ENCODE results near the gene ABCD4. TPM values are rescaled to one million over a fixed set of nuclear protein-coding genes. Genes with fewer than 3 reads are reported as not detected.
A peak's percentile ranks its signal among the peaks of the same experiment; 100 is the strongest.
"Not testable (repeated sequence)": the region's sequence is repeated elsewhere in the genome, so short reads cannot be mapped to it uniquely, and the experiment has no call there.

The ABCD4 gene
- polyA plus RNA-seq, 4 donors, result 31.1 to 138 (median 51.7) TPM

DNA sequence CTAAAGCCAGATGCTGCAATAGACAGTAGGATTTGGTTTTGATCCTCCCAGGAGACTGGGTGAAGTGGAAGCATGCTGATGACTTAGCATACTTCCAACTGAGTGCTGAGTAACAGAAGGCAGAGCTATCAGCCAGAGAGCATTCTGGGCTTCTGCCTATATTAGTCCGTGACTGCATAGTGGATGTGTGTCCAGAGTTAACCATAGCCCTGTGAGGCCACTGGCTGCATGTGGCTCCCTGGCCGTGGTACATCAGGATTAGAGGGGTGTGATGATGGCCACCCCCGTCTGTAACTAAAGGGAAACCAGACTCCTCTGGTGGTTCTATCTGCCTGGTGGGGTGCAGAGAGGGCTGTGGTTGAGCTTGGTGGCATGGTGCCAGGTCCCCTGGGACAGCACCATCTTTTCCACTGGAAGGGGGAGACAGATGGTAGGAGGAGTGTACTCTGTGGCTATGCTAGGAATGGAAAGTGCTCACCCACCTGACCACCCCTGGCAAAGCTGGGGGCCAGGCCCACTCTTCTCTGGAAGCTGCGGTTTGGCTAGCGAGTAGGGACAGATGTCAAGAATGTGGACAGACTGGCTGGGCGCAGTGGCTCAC, 27.4 kb downstream of the ABCD4 start:
- DNase-seq (no peak), FAIRE-seq (no peak)
- no peaks in the 10 kb centered on the region for H3K27me3 ChIP-seq (ENCODE audit: control insufficient read depth in 3 of 3, insufficient read depth in 3 of 3, low read length in 3 of 3)
- H3K36me3 ChIP-seq (ENCODE audit: control insufficient read depth in 3 of 3, insufficient read depth in 2 of 3, low read depth in 1 of 3, low read length in 3 of 3), result no peaks in the 10 kb centered on the region
- H3K4me3 ChIP-seq (ENCODE audit: low read depth in 1 of 3, low read length in 3 of 3), result no peak overlapping the region
- WGBS, 3 donors, result 61 to 81% (median 63%) methylated on average over 6 of the region's 6 CpGs
- H3K27ac ChIP-seq (ENCODE audit: low read depth in 1 of 3, low read length in 2 of 3), result no peak overlapping the region
- H3K9me3 ChIP-seq (ENCODE audit: control insufficient read depth in 2 of 2, insufficient read depth in 1 of 2, low read depth in 1 of 2, low read length in 1 of 2), result peaks cover 0 to 23% of the 10 kb centered on the region in 2 donors
- H3K4me1 ChIP-seq (ENCODE audit: control insufficient read depth in 3 of 3, insufficient read depth in 2 of 3, low read depth in 1 of 3, low read length in 2 of 3), result no peaks in the 10 kb centered on the region

DNA sequence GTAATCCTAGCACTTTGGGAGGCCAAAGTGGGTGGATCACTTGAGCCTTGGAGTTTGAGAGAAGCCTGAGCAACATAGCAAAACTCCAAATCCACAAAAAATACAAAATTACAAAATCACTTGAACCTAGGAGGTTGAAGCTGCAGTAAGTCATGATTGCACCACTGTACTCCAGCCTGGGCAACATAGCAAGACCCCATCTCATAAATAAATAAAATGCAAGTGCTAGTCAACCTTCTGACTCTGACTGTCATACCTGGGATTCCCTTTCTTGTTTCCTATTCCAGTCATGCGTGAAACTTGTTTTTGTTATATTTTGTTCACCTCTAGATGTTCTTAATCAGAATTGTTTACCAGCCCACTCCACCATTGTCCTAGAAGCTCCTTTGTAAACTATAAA, 31.4 kb downstream of the ABCD4 start:
- no peak overlapping the region for H3K4me3 ChIP-seq (ENCODE audit: low read depth in 1 of 3, low read length in 3 of 3)
- H3K27me3 ChIP-seq (ENCODE audit: control insufficient read depth in 3 of 3, insufficient read depth in 3 of 3, low read length in 3 of 3), result peaks cover 0 to 2% (median 0%) of the 10 kb centered on the region in 3 donors
- H3K27ac ChIP-seq (ENCODE audit: low read depth in 1 of 3, low read length in 2 of 3), result no peak overlapping the region
- no peaks in the 10 kb centered on the region for H3K4me1 ChIP-seq (ENCODE audit: control insufficient read depth in 3 of 3, insufficient read depth in 2 of 3, low read depth in 1 of 3, low read length in 2 of 3)
- 45 to 93% (median 90%) methylated on average over 1 of the region's 1 CpG for WGBS, 3 donors
- DNase-seq (no peak), FAIRE-seq (no peak)
- H3K36me3 ChIP-seq (ENCODE audit: control insufficient read depth in 3 of 3, insufficient read depth in 2 of 3, low read depth in 1 of 3, low read length in 3 of 3), result no peaks in the 10 kb centered on the region
- H3K9me3 ChIP-seq (ENCODE audit: control insufficient read depth in 2 of 2, insufficient read depth in 1 of 2, low read depth in 1 of 2, low read length in 1 of 2), result no peaks in the 10 kb centered on the region

DNA sequence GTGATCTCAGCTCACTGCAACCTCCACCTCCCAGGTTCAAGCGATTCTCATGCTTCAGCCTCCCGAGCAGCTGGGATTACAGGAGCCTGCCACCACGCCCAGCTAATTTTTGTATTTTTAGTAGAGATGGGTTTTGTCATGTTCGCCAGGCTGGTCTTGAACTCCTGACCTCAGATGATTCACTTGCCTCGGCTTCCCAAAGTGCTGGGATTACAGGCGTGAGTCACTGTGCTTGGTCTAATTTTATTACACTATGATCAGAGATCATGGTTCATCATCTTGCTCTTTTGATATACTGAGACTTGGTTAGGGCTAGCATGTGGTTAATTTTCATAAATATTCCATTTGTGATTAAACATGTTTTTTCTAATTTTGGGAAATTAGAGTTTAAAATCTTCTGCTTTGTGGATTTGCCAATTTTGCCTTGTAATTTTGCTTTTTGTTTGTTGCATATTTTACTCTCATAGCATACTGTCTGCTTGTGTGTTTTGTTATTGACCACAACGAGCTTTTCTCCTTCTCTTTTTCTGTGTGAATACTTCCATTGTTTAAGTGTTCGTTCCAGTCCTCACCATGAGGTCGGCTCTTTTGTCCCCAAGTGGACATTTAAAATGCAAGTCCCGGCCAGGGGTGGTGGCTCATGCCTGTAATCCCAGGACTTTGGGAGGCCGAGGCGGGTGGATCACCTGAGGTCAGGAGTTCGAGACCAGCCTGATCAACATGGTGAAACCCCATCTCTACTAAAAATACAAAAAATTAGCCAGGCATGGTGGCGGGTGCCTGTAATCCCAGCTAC, 32.2 kb downstream of the ABCD4 start:
- H3K36me3 ChIP-seq (ENCODE audit: control insufficient read depth in 3 of 3, insufficient read depth in 2 of 3, low read depth in 1 of 3, low read length in 3 of 3); H3K4me3 ChIP-seq (ENCODE audit: low read depth in 1 of 3, low read length in 3 of 3); FAIRE-seq; H3K27ac ChIP-seq (ENCODE audit: low read depth in 1 of 3, low read length in 2 of 3); H3K27me3 ChIP-seq (ENCODE audit: control insufficient read depth in 3 of 3, insufficient read depth in 3 of 3, low read length in 3 of 3); H3K4me1 ChIP-seq (ENCODE audit: control insufficient read depth in 3 of 3, insufficient read depth in 2 of 3, low read depth in 1 of 3, low read length in 2 of 3); H3K9me3 ChIP-seq (ENCODE audit: control insufficient read depth in 2 of 2, insufficient read depth in 1 of 2, low read depth in 1 of 2, low read length in 1 of 2): not testable (repeated sequence)
- WGBS, 3 donors, result 44 to 67% (median 46%) methylated on average over 14 of the region's 14 CpGs
- DNase-seq, result peak in 1 of 2 donors; percentile 34

DNA sequence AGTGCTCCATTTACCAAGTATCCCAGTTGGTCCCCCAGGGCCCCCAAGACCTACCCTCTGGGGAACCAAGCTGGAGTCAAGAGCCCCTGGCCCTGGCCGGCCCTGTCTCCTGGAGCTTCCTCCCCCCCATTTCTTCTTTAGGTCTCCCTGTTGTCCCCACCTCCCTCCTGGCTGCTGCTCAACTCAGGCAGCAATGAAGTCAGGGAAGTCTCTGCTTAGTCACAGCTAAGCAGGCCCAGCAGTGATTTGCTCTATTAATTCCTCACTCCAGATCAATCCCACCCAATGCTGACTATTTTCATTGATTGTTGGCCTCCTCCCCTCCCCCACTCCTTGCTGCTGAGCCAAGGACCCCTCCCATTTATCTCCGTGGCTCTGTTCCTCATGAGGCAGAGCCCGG, 35.1 kb downstream of the ABCD4 start:
- WGBS, 3 donors, result 61 to 70% (median 67%) methylated on average over 3 of the region's 3 CpGs
- Histone ChIP-seq H3K36me3 (ENCODE audit: control insufficient read depth in 3 of 3, insufficient read depth in 2 of 3, low read depth in 1 of 3, low read length in 3 of 3) (no peaks in the 10 kb centered on the region), H3K27me3 (ENCODE audit: control insufficient read depth in 3 of 3, insufficient read depth in 3 of 3, low read length in 3 of 3) (peaks cover 0 to 5% (median 2%) of the 10 kb centered on the region in 3 donors), H3K27ac (ENCODE audit: low read depth in 1 of 3, low read length in 2 of 3) (no peak overlapping the region), H3K9me3 (ENCODE audit: control insufficient read depth in 2 of 2, insufficient read depth in 1 of 2, low read depth in 1 of 2, low read length in 1 of 2) (no peaks in the 10 kb centered on the region), H3K4me1 (ENCODE audit: control insufficient read depth in 3 of 3, insufficient read depth in 2 of 3, low read depth in 1 of 3, low read length in 2 of 3) (no peaks in the 10 kb centered on the region), H3K4me3 (ENCODE audit: low read depth in 1 of 3, low read length in 3 of 3) (no peak overlapping the region)
- no peak for FAIRE-seq
- DNase-seq, result no peak

DNA sequence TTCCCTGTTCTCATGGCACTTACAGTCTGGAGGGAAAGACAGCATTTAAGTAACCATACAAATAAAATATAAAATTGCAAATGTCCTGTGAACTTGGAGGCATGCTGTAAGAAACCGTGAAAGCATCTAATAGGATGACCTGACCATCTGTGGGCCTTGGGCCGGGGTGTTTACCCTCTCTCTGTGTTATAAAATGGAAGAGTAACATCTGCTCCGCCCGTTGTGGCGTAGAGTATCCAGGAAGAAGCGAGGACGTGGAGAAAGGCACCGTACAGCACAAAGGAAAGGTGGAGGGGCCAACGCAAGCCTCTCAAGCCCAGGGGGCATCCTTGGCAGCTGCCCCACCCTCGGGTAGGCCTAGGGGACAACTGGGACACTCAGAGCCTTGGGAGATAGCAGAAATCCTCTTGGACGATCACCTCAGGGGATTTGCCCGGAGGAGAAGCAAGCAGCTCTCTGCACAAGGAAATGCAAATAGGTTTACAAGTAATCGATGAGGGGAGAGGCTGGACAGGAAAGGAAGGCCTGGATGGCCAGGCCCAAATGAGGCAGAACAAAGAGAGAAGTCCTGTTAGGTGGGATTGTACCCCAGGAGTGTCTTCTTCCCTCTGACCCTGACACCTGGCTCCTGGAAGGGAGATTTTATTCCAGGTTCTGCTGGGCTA, 37.3 kb downstream of the ABCD4 start:
- Histone ChIP-seq H3K9me3 (ENCODE audit: control insufficient read depth in 2 of 2, insufficient read depth in 1 of 2, low read depth in 1 of 2, low read length in 1 of 2) (no peaks in the 10 kb centered on the region), H3K27me3 (ENCODE audit: control insufficient read depth in 3 of 3, insufficient read depth in 3 of 3, low read length in 3 of 3) (peaks cover 0 to 5% (median 2%) of the 10 kb centered on the region in 3 donors), H3K4me3 (ENCODE audit: low read depth in 1 of 3, low read length in 3 of 3) (no peak overlapping the region), H3K36me3 (ENCODE audit: control insufficient read depth in 3 of 3, insufficient read depth in 2 of 3, low read depth in 1 of 3, low read length in 3 of 3) (no peaks in the 10 kb centered on the region), H3K4me1 (ENCODE audit: control insufficient read depth in 3 of 3, insufficient read depth in 2 of 3, low read depth in 1 of 3, low read length in 2 of 3) (no peaks in the 10 kb centered on the region), H3K27ac (ENCODE audit: low read depth in 1 of 3, low read length in 2 of 3) (no peak overlapping the region)
- 49 to 65% (median 58%) methylated on average over 13 of the region's 13 CpGs for WGBS, 3 donors
- FAIRE-seq (no peak), DNase-seq (peak in 1 of 2 donors; percentile 16)

DNA sequence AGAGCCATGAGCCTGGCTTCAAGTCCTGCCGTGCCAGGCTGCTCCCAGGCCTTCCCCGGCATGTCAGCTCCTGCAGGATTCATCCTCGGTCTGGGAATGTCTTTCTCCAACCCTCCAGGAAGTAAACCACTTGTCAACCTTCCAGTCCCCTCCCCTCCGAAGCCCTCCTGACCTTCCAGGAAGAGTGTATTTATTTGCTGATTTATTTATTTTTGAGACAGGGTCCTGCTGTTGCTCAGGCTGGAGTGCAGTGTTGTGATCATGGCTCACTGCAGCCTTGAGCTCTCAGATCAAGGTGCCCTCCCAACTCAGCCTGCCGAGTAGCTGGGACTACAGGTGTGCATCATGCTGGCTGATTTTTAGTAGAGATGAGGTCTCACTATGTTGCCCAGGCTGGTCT, 38.8 kb downstream of the ABCD4 start:
- H3K4me1 ChIP-seq (ENCODE audit: control insufficient read depth in 3 of 3, insufficient read depth in 2 of 3, low read depth in 1 of 3, low read length in 2 of 3), result no peaks in the 10 kb centered on the region
- H3K9me3 ChIP-seq (ENCODE audit: control insufficient read depth in 2 of 2, insufficient read depth in 1 of 2, low read depth in 1 of 2, low read length in 1 of 2), result no peaks in the 10 kb centered on the region
- FAIRE-seq (no peak), DNase-seq (no peak)
- H3K27me3 ChIP-seq (ENCODE audit: control insufficient read depth in 3 of 3, insufficient read depth in 3 of 3, low read length in 3 of 3), result peaks cover 0 to 8% (median 5%) of the 10 kb centered on the region in 3 donors
- no peak overlapping the region for H3K4me3 ChIP-seq (ENCODE audit: low read depth in 1 of 3, low read length in 3 of 3)
- no peaks in the 10 kb centered on the region for H3K36me3 ChIP-seq (ENCODE audit: control insufficient read depth in 3 of 3, insufficient read depth in 2 of 3, low read depth in 1 of 3, low read length in 3 of 3)
- H3K27ac ChIP-seq (ENCODE audit: low read depth in 1 of 3, low read length in 2 of 3), result no peak overlapping the region
- WGBS, 3 donors, result 56 to 79% (median 68%) methylated on average over 5 of the region's 5 CpGs

DNA sequence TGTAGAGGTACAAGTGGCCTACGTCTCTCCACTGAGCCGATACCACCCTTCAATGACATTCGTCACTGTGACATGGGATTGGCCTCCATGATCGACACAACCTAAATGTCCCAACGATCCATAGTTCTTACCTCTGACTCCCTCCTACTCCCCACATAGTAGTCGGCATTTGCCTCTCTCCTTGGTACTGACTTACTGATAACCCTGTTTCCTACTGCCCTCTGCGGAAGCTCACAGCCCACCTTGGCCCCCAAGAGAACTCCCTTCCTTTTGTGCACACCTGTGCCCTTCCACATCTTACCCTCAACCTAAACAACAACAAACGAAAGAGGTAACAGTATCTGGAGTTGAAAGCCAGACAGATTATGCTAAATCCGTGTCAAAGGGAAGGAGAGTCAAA, 39.6 kb downstream of the ABCD4 start:
- no peak for FAIRE-seq
- WGBS, 3 donors, result 81 to 88% (median 85%) methylated on average over 9 of the region's 9 CpGs

DNA sequence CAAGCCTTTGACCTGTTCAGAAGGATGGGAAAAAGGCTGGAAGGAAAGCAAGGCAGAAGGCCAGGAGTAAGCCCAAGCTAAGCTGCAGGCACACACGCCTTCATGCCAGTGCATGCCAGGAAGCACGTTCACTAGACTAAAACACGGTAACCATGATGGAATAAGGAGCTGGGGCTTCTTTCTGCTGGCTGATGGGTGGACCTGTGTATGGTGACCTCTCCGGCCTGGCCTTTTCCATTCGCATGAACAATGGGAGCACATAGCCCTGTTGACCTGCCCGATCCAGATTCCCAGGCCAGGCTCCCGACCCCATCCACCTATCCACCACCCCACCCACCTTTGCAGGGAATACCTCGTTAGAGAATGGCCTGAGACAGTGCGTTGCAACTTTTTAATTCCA, 40.7 kb downstream of the ABCD4 start:
- 90 to 92% (median 90%) methylated on average over 9 of the region's 9 CpGs for WGBS, 3 donors
- no peaks in the 10 kb centered on the region for H3K9me3 ChIP-seq (ENCODE audit: control insufficient read depth in 2 of 2, insufficient read depth in 1 of 2, low read depth in 1 of 2, low read length in 1 of 2)
- H3K36me3 ChIP-seq (ENCODE audit: control insufficient read depth in 3 of 3, insufficient read depth in 2 of 3, low read depth in 1 of 3, low read length in 3 of 3), result no peaks in the 10 kb centered on the region
- FAIRE-seq (no peak), DNase-seq (no peak)
- no peak overlapping the region for H3K4me3 ChIP-seq (ENCODE audit: low read depth in 1 of 3, low read length in 3 of 3)
- peaks cover 0 to 12% (median 0%) of the 10 kb centered on the region in 3 donors for H3K4me1 ChIP-seq (ENCODE audit: control insufficient read depth in 3 of 3, insufficient read depth in 2 of 3, low read depth in 1 of 3, low read length in 2 of 3)
- H3K27ac ChIP-seq (ENCODE audit: low read depth in 1 of 3, low read length in 2 of 3), result no peak overlapping the region
- peaks cover 0 to 20% (median 9%) of the 10 kb centered on the region in 3 donors for H3K27me3 ChIP-seq (ENCODE audit: control insufficient read depth in 3 of 3, insufficient read depth in 3 of 3, low read length in 3 of 3)

More for the DNA sequence above, 39.6 kb downstream of the ABCD4 start:
- peaks cover 0 to 14% (median 9%) of the 10 kb centered on the region in 3 donors for H3K27me3 ChIP-seq (ENCODE audit: control insufficient read depth in 3 of 3, insufficient read depth in 3 of 3, low read length in 3 of 3)
- DNase-seq, result no peak
- H3K27ac ChIP-seq (ENCODE audit: low read depth in 1 of 3, low read length in 2 of 3), result no peak overlapping the region
- no peaks in the 10 kb centered on the region for H3K9me3 ChIP-seq (ENCODE audit: control insufficient read depth in 2 of 2, insufficient read depth in 1 of 2, low read depth in 1 of 2, low read length in 1 of 2)
- no peak overlapping the region for H3K4me3 ChIP-seq (ENCODE audit: low read depth in 1 of 3, low read length in 3 of 3)
- no peaks in the 10 kb centered on the region for H3K36me3 ChIP-seq (ENCODE audit: control insufficient read depth in 3 of 3, insufficient read depth in 2 of 3, low read depth in 1 of 3, low read length in 3 of 3)
- peaks cover 0 to 6% (median 0%) of the 10 kb centered on the region in 3 donors for H3K4me1 ChIP-seq (ENCODE audit: control insufficient read depth in 3 of 3, insufficient read depth in 2 of 3, low read depth in 1 of 3, low read length in 2 of 3)
